Pancreas (tissue), 10 donors: Measurements from ENCODE around the gene TMEM131L. TPM values are rescaled to one million over a fixed set of nuclear protein-coding genes. Genes with fewer than 3 reads are reported as not detected.

ENCODE experiments used
- ATAC-seq, 4 donors: fragments of 200-7000 bp; cut with Tn5 transposase; one replicate each; pipeline versions ENCODE4 v1.8.0 to v1.9.1; 2020; ENCODE audit warnings: mild to moderate bottlenecking in 4 of 4, moderate library complexity in 4 of 4
- DNase-seq, 6 donors: peaks; one replicate each; pipeline ENCODE4 v3.0.0-alpha.2; 2020
- FAIRE-seq: peaks from 2 replicates; lab custom pipeline; 2012; peaks lifted over from hg19 to GRCh38; lab: Jason Lieb, UNC
- H3K27ac ChIP-seq, 4 donors: fragments of 200-600 bp; sonication (generic); 1 replicate in 3 of 4; 2 replicates in 1 of 4; pipeline versions ENCODE4 v1.5.0 to v1.8.0; 2020
- H3K27me3 ChIP-seq, 4 donors: fragments of 200-600 bp; one replicate each; pipeline ENCODE4 v1.8.0; 2021
- H3K36me3 ChIP-seq, 3 donors: fragments of 200-600 bp; sonication (generic) in 1 of 3; one replicate each; pipeline versions ENCODE4 v1.5.0 to v1.8.0; 2020 to 2021
- H3K4me1 ChIP-seq, 3 donors: fragments of 200-600 bp; one replicate each; pipeline ENCODE4 v1.8.0; 2021
- H3K4me3 ChIP-seq, 4 donors: fragments of 200-600 bp; sonication (generic) in 2 of 4; one replicate each; pipeline versions ENCODE4 v1.5.0 to v1.8.0; 2020 to 2021
- H3K9me3 ChIP-seq, 4 donors: fragments of 200-600 bp; one replicate each; pipeline ENCODE4 v1.8.0; 2021
- WGBS, 2 donors: extraction: QIAGEN DNeasy Blood & Tissue Kit; methylation state at CpG; one replicate each; pipeline ENCODE4 v1.1.7; 2013; 5-methylcytosine and 5-hydroxymethylcytosine counted together
- intact Hi-C, 3 donors: fragments of 100-400 bp; cut with DNase I; formaldehyde crosslinking; loops; one replicate each; pipeline versions ENCODE4 v1.11.1 to v1.14.2; 2022
- polyA plus RNA-seq, 2 donors: library from polyadenylated mRNA; stranded (reverse); fragments of 200-250 nt; gene quantifications; one replicate each; pipeline ENCODE4 v1.2.3, GENCODE V29; 2013
- total RNA-seq, 6 donors: library from RNA; stranded (reverse); fragmentation: NEBNext Ultra II Directional in 4 of 6; extraction: Animal tissue kit (Norgen Biotek cat#: 25700) in 4 of 6; gene quantifications; one replicate each; pipeline versions ENCODE4 v1.2.1 to v1.2.4, GENCODE V29; 2021 to 2023
- TF ChIP-seq, protein P1 (sequence below), 4 donors: fragments of 200-600 bp; sonication (generic) in 3 of 4; IDR thresholded peaks; one replicate each; pipeline versions ENCODE4 v1.5.0 to v1.8.0; 2021; ENCODE audit warnings: antibody characterized with exemption in 4 of 4
- donor health status: healthy with polysubstance abuse.
- donor health status: DM: no; HTN: no; CAD: no; lungs with moderate emphysema.
- donor health status: DM: no; HTN: no; CAD: no.
- donor health status: control.
- donor health status: control.
- donor health status: Bipolar disorder and iron deficiency.
- donor health status: DM: yes; HTN: yes; CAD: no.
- donor health status: DM: no; HTN: no; CAD: no.
- donor health status: DM: no; HTN: no; CAD: no.
- donor health status: DM: yes; HTN: yes; CAD: no.

TMEM131L gene
- total and polyA plus RNA-seq, 8 donors: 9.4 to 29.5 (median 20.1) TPM

DNA sequence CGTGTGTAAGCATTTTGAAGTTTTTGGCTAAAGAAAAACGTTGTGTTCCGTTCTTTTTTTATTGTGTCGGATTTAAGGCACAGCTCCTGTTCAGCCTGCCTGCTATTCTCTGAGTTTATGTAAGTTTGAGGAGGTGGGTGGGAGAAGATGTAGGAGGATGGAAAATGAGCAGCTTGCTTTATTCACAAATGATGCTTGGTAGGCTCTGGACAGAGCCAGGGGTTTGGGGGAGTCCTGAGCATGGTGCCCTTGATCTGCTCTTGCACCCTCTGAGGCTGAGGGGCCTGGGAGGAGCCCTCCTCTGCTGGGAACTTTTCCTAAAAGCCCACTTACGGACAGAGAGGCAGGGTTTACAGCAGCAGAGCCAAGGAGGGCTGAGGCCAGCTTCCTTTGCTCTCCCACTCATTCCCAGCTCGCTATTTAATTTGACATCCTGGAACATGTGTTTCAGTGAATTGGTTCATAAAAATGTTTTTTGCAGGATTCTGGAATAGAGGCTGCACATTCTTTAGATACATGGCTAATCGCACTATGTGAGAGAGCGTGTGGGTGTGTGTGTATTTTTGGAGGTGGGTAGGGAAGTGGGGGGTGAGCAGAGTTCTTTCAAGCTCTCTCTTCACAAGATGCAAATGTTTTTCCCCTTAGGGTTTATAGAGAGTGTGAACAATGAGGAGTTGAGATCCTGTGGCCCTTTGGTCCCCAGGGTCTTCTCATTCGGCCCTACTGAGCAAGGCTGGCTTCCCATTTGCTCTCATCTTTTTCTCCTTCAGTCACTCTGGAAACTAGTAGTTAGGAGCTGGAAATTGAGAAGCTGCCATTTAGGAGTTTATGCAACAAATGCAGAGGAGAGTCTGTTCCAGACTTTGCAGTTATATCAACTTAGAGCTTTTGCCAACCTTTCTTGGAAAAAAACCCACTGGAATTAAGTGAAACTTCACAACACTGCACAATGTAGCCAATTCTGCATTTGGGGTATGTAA lies 32.1 kb downstream of the TMEM131L start:
- WGBS, 2 donors: 65 to 74% methylated on average over 9 of the region's 9 CpGs
- DNase-seq (no peak), ATAC-seq (peak in 3 of 4 donors; percentile 6 to 33 (median 15)), FAIRE-seq (no peak)
- H3K27me3 ChIP-seq: no peaks in the 10 kb centered on the region
- H3K9me3 ChIP-seq: no peaks in the 10 kb centered on the region
- intact Hi-C loops: no loop called here
- H3K4me3 ChIP-seq: no peak overlapping the region
- peak overlapping the region in 2 of 4 donors; percentile 4 to 9 for H3K27ac ChIP-seq
- no peaks in the 10 kb centered on the region for H3K36me3 ChIP-seq
- H3K4me1 ChIP-seq: peaks cover 0 to 27% (median 4%) of the 10 kb centered on the region in 3 donors
- TF ChIP-seq, protein P1, sequence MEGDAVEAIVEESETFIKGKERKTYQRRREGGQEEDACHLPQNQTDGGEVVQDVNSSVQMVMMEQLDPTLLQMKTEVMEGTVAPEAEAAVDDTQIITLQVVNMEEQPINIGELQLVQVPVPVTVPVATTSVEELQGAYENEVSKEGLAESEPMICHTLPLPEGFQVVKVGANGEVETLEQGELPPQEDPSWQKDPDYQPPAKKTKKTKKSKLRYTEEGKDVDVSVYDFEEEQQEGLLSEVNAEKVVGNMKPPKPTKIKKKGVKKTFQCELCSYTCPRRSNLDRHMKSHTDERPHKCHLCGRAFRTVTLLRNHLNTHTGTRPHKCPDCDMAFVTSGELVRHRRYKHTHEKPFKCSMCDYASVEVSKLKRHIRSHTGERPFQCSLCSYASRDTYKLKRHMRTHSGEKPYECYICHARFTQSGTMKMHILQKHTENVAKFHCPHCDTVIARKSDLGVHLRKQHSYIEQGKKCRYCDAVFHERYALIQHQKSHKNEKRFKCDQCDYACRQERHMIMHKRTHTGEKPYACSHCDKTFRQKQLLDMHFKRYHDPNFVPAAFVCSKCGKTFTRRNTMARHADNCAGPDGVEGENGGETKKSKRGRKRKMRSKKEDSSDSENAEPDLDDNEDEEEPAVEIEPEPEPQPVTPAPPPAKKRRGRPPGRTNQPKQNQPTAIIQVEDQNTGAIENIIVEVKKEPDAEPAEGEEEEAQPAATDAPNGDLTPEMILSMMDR (IDR thresholded peaks at IDR 0.05): no peak

DNA sequence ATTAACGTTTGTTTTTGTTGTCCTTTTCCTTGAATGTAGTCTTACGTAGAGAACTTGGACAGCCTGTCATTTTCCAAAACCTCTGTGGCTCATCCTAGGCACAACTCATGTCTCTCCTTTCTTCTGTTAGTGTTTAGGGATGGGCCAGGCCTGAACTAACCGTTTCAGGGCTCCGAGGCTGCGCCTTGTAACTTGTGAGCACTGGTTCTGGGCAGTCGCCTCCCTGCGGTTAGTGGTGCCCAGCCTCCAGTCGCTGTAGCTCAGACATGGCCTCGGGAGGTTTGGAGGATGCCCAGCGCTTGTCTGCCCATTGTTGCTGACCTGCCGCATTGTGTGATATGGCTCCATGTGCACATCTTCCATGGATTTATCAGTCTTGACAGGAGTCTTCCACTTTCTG lies 32.8 kb downstream of the TMEM131L start:
- DNase-seq (no peak), FAIRE-seq (no peak), ATAC-seq (peak in 1 of 4 donors; percentile 26)
- TF ChIP-seq, protein P1 (IDR thresholded peaks at IDR 0.05): no peak
- Histone ChIP-seq H3K9me3 (no peaks in the 10 kb centered on the region), H3K4me1 (peaks cover 0 to 19% (median 4%) of the 10 kb centered on the region in 3 donors), H3K27me3 (no peaks in the 10 kb centered on the region), H3K36me3 (no peaks in the 10 kb centered on the region), H3K4me3 (no peak overlapping the region), H3K27ac (no peak overlapping the region)
- intact Hi-C loops: no loop called here
- 87 to 88% methylated on average over 11 of the region's 11 CpGs for WGBS, 2 donors

DNA sequence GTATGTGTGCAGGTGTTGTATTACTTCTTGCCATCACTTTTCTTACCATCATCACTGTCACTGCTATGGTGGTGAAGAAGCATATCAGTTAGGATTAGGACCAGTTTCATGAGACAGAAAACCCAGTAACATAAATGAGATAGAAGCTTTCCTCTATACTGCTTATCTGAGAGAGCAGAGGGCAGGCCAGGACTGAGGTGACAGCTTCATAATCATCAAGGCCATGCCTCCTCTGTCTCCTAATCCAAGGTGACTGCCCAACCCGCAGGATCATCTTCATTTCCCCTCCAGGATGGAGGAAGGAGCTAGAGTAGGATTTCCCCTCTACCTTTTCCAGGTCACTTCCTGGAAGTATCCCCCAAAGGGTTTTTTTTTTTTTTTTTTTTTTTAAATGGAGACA lies 35.4 kb downstream of the TMEM131L start:
- 56 to 76% methylated on average over 1 of the region's 1 CpG for WGBS, 2 donors
- Histone ChIP-seq H3K9me3 (no peaks in the 10 kb centered on the region), H3K4me3 (no peak overlapping the region), H3K27me3 (no peaks in the 10 kb centered on the region), H3K27ac (no peak overlapping the region), H3K4me1 (peaks cover 0 to 22% (median 4%) of the 10 kb centered on the region in 3 donors), H3K36me3 (no peaks in the 10 kb centered on the region)
- FAIRE-seq (no peak), DNase-seq (no peak), ATAC-seq (no peak)
- TF ChIP-seq, protein P1 (IDR thresholded peaks at IDR 0.05): no peak
- intact Hi-C loops: no loop called here

DNA sequence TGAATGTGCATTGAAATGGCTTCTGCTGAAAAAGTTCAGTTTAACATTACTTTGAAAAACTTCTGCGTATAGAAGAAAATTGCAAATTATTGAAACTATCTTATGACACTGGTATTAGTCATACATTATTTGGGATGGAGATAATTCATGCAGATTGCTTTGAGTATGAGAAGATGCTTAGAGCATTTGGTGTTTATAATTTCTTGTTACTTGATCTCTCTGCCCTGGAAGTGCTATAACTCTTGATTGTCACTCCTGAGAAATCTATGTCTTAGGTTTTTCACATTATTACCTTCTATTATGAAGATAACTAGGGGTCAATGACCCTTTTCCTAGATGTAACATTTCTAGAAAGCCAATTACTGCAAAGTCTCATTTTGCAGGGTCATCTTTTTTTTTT lies 36.4 kb downstream of the TMEM131L start:
- ATAC-seq (no peak), FAIRE-seq (no peak), DNase-seq (no peak)
- Histone ChIP-seq H3K4me3 (no peak overlapping the region), H3K4me1 (peaks cover 0 to 22% (median 4%) of the 10 kb centered on the region in 3 donors), H3K9me3 (no peaks in the 10 kb centered on the region), H3K27ac (no peak overlapping the region), H3K36me3 (no peaks in the 10 kb centered on the region), H3K27me3 (no peaks in the 10 kb centered on the region)
- WGBS, 2 donors: 92 to 100% methylated on average over 1 of the region's 1 CpG
- TF ChIP-seq, protein P1 (IDR thresholded peaks at IDR 0.05): no peak
- intact Hi-C loops: no loop called here
